ENCODE measurements around the gene THSD8.

THSD8 gene

DNA sequence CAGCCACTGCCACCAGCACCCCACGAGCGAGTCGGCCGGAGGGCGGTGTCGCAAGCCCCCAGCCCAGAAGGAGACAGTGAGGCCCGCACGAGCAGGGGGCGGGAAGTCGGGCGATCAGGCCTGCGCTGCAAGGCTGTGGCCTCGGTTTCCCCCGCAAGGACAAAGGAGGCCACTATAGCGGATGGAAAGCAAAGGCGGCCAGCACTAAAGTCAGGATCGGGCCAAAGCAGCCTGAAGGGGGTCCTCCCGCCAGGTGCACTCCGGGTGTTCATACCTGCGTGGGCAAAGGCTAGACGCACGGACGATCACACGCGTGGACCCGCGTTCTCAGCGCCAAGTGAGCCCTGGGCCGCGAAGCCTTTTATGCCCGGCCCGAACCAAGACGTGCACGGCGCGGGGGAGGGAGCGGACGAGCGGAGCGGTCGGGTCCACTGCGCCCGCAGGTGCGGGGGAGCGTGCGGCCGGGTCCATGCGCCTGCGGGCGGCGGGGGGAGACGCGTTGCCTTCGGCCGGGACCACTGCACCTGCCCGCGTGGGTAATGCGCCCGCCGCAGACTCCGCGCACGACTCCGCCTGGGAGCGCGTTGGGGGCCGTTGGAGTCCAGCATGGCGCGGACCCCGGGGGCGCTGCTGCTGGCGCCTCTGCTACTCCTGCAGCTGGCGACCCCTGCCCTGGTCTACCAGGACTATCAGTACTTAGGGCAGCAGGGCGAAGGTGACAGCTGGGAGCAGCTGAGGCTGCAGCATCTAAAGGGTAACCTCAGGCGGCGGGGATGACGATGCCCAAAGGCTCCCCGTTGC lies at the start of gene THSD8, which contains the start of gene PRDX2:
Gene THSD8 (plus strand): TSS at position 604 of the 801 bp plus-strand sequence. CDS start 3 bp downstream, at position 607.
Gene PRDX2 (minus strand): TSS at position 335 of the 801 bp plus-strand sequence. CDS start 539 bp downstream, outside the sequence.
- DNase-seq: peak; percentile 90

DNA sequence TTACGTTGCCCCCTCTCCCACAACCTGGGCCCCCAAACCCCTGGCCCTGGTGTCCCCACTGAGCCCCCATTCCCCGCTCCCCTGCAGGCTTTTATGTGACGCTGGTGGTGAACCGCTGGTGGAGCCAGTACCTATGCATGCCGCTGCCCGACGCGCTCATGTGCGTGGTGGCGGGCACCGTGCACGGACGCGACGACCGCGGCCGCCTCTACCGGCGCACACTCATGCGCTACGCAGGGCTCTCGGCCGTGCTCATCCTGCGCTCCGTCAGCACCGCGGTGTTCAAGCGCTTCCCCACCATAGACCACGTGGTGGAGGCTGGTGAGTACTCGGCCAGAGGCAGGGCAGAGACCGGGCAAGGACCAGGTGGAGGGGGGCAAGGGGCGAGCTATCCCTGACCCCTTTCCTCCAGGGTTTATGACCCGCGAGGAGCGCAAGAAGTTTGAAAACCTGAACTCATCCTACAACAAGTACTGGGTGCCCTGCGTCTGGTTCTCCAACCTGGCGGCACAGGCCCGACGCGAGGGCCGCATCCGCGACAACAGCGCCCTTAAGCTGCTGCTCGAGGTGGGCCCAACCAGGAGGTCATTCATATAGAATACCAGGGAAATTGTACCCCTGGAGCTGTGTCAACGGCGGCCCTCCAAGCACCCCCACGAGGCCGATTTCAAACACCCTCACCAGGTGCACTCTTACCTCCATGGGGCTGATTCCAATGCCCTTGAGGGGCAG lies 47.2 kb upstream of the THSD8 start:
- DNase-seq: no peak

DNA sequence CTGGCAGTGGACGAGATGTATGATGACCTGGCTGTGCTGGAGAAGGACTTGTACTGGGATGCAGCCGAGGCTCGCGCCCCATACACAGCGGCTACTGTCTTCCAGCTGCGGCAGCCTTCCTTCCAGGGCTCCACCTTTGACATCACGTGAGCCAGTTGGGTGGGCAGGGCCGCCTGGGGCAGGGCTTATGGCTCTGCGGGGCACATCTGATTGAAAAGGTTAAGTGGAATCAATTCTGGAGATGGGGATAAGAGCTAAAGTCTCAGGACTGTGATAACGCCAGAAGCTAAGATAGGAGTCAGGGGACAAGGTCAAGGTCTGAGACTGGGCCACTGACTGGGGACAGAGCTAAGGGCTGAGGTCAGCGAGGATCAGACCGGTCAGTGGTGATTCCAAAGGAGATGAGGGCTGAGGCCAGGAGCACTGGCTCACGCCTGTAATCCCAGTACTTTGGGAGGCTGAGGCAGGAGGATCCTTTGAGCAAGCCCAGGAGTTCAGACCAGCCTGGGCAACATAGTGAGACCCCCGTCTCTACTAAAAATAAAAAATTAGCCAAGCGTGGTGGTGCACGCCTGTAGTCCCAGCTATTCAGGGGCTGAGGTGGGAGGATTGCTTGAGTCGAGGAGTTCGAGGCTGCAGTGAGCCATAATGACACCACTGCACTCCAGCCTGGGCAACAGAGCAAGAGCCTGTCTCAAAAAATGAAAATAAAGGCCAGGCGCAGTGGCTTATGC lies 45.6 kb upstream of the THSD8 start:
- DNase-seq: no peak

DNA sequence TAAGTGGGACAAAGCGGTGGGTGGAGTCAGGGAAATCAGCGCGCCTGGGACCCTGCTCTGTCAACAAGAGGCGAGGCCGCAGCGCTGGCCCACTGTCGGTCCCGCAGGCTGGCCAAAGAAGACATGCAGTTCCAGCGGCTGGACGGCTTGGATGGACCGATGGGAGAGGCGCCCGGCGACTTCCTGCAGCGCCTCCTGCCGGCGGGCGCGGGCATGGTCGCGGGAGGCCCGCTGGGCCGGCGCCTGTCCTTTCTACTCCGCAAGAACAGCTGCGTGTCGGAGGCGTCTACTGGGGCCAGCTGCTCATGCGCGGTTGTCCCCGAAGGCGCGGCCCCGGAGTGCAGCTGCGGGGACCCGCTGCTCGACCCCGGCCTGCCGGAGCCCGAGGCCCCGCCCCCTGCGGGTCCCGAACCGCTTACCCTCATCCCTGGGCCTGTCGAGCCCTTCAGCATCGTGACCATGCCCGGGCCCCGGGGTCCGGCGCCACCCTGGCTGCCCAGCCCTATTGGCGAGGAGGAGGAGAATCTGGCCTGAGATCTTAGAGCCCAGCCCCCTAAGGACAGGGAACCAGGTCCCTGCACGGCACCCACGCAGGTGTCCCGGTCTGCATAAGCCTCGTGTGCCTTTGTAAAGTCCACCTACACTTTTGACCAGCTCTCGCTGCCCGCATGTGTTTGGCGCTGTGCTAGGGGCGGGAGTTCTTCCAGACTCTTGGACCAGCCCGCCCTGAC lies 44.2 kb upstream of the THSD8 start:
- DNase-seq: peak; percentile 83

DNA sequence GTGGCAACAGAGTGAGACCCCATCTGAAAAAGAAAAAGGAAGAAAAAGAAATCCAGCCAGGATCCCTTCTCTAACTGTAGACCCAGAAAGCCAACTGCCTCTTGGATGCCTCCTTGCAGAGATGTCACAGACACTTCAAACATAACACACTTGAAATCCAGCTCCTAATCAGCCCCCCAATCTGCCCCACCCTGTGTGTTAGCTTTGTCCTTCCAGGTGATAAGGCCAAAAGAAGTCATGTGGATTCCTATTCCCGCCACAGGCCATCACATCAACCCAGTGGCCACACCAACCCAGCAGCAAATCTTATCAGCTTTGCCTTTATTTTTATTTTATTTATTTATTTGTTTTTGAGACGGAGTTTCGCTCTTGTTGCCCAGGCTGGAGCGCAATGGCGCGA lies 42.2 kb upstream of the THSD8 start:
- no peak for DNase-seq

DNA sequence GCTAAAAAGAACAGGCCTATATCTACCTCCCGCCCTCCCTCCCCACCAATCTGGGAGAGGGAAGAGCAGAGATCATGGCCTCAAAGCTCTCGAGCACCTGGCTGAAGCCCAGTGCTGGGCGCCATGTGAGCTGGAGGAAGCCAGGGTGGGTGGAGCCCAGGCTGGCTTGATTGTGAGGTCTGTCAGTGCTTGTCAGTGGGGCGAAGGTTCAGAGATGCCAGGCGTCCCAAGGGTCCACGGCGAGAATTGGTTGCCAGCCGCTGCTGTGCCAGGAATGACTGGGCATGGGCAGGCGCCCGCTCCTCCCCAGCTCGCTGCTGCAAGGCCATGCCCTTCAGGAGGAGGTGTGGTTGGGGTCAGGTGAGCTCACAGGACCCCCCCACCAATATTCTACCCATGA lies 38.8 kb upstream of the THSD8 start:
- DNase-seq: no peak

DNA sequence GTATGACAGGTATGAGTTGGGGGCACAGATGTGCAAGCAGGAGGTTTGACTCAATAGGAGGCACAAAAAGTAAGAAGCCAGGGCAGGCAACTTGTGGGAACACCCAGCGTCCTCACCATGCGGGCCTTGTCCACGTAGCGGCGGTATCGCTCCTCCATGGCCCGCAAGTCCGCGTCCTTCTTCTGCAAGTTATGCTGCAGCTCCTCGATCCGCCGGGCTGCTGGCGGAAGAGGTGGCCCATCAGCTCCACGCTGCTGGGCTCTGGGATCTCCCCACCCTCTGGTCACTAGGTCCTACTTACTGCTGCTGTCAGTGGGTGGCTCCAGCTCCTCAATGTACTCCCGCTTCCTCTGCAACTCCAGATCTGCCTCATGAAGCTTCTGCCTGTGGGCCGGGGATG lies 37.2 kb upstream of the THSD8 start:
- DNase-seq: no peak

DNA sequence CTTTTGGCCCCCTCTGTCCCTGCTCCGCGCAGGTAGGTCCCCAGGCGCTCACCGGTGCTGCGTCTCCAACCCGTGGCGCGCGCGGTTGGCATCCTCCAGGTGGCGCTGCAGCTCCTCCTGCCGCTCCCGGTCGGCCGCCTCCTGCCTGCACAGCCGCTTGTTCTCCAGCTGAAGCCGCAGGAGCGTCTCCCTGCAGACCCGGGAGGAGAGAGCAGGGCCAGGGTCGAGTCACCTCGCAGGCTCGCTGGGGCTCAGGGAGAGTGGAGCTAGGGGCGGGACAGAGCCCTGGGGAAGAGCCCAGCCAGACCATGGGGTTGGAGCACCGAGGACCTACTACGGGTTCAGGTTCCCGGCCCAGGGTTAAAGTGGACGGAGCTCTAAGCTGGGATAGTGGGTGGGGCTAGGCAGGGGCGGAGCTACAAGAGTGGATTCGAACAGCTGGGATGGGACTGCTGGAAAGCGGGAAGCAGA lies 35.8 kb upstream of the THSD8 start:
- peak; percentile 89 for DNase-seq

DNA sequence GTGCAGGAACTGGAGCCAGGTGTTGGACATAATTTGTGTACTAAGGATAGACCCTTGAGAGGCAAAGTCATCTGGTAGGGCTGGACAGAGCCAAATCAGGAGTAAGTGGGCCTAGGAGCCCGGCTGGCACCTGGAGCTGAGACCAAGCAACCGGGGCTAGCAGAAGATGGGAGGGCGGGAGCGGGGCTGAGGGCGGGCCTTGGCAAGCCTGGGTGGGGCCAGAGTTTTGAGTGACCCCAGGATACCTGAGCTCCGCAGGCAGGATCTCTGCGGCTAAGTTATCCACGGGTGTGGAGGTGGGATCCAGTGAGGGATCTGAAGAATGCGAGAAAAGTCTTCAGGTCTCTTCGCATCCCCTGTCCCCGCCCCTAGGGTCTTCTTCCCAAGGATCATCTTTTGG lies 34.7 kb upstream of the THSD8 start:
- DNase-seq: no peak

DNA sequence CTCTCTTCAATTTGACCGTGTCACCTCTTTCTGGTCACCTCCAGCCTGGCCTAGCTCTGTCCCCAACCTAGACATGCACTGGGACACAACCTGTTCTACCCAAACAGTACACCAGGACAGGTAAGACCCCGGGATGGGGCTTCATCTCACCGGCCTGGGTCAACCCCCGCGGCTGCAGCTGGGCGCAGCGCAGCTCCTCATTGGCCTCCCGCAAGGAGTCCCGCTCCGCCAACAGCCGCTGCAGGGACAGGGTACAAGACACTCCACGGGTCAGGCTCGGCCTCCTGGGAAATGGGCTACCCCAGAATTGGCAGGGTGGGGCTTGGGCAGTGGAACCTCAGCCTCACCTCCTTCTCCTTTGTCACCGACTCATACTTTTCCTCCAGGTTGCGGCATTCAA lies 34.2 kb upstream of the THSD8 start:
- no peak for DNase-seq

DNA sequence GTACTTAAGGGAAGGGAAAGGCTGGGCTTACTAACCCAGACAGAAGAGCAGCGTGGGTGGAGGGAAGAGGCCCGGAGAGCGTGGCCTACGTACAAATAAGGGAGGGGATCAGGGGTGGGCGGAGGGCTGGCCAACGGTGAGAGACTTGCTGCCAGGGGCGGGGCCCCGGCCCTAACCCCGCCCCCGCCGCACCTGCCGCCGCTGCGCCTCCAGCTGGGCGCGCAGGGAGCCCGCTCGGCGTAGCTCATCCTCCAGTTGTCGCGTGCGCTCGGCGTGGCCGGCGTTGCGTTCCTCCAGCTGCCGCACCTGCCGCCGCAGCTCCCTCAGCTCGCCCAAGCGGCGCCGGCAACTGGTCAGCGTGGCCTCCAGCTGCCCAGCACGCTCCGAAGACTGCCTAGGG lies 32.2 kb upstream of the THSD8 start:
- DNase-seq: peak; percentile 55

DNA sequence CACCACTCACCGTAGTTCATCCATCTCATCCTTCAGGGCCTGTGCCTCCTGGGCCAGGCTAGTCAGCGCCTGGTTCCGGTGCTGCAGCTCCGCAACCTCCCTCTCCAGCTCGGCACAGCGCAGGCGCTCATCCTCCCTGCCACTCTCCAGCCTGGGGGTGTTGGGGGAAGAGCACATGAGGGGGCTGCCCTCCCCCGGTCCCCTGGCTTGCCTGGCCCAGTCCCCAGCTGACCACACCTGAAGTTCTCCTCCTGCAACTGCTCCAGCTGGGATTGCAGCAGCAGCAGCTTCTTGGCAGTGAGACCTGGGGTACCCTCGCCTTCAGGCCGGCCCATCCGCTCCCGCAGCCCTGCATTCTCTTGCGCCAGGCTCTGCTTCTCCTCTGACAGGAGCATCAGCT lies 30.9 kb upstream of the THSD8 start:
- no peak for DNase-seq

DNA sequence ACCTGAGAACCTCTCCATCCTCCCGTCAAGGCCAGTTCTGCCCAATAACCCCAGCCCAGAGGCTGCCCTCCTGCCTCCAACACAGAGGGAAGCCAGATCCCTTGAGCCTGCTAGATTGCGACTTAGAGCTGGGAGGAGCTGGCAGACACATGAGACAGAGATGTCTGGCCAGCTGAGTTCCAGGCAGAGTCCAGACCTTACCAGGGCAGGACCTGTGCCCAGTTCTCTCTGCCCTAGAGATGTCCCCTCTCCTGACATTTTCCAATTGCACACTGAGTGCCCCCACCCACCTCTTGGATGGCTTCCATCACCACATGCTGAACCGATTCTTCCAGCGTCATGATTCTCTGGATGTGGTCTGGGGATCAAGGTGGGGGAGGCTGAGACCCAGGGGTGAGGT lies 29.5 kb upstream of the THSD8 start:
- no peak for DNase-seq

DNA sequence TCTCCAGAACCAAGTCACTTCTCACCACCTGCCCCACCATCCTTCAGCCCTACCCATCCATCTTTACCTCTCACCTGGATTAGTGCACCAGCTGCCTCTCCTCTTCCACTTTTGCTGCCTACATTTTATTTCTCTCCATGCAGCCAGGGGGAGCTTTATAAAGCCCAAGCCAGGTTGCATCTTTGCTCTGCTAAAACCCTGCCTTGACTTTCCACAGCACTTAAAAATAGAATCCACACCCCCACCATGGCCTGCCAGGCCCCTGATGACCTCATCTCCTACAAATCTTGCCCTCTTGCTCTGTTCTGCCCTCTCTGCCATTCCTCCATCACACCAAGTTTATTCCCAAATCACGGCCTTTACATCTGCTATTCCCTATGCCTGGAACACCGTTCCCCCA lies 28.3 kb upstream of the THSD8 start:
- no peak for DNase-seq

DNA sequence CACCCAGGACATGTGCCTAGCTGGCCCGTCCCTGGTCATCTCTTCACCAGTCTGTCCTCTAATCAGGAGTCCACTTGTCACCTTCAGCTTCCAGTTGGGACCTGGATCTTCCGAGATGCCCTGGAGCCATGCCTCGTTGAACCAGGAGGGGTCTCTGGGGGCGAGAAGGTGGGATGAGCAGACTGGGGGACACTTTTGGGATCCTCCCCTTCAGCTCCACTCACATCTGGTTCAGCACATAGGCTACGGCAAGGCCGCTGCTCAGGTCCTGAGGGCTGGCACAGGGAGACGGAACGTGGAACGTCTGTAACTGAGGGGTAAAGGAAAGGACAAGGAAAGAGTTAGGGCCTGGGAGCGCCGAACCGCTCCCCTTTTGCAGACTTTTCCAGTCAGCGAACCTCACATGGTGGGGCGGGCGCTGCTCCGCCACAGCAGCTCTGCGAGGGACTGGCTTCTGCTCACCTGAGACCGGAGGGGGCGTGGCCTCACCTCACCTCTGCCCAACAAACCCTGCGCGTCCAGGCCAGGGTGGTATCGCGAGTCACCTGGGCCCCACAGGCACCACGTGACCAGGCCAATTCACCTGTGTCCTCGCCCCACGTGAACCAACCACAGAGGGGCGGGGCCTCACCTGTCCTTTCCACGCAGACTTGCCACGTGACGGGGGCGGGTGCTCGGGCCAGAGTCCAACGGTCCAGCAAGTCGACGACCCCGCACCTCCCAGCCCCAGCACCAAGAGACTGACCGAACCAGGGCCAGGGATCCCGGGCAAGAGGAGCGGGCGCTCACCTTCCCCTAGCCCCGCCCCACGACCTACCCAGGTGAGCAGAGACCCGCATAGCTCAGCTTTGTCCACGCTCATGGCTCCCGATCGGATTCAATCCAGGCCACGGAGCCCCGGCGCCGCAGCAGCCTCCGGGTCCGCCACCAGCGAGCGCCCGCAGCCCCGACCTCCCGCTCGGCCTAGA lies 27.0 kb upstream of the THSD8 start, which contains the start of gene HOOK2:
Gene HOOK2 (minus strand): TSS at position 965 of the 968 bp plus-strand sequence. CDS start 103 bp downstream, at position 862.
- no peak for DNase-seq

DNA sequence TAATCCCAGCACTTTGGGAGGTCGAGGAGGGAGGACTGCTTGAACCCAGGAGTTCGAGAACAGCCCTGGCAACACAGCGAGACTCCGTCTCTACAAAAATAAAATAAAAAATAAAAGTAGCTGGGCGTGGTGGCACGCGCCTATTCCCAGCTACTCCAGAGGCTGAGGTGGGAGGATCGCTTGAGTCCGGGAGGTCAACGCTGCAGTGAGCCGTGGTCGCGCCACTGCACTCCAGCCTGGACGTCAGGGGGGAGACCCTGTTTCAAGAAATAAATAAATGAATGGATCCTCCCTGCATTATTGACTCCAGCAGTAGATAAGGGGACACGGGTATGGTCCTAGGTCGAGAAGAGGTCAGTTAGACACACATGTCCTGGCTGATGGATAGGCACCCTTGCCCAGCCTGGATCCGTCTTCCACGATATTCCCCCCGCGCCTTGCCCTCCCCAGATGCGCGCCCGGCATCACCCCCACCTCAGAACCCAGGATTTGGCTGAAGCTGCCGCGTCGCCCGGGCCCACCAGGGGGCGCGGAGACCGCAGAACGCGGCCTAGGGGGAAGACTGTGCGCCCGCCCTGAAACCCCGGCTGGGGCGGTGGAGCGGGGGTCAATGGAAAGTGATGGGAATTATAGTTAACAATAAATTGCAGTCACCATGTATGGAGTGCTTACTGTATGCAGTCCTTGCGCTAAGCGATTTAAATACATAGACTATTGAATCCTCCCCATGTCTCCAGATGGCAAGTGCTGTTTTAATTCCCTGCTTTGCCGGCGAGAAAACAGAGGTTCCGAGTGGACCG lies 24.5 kb upstream of the THSD8 start:
- DNase-seq: peak; percentile 88

DNA sequence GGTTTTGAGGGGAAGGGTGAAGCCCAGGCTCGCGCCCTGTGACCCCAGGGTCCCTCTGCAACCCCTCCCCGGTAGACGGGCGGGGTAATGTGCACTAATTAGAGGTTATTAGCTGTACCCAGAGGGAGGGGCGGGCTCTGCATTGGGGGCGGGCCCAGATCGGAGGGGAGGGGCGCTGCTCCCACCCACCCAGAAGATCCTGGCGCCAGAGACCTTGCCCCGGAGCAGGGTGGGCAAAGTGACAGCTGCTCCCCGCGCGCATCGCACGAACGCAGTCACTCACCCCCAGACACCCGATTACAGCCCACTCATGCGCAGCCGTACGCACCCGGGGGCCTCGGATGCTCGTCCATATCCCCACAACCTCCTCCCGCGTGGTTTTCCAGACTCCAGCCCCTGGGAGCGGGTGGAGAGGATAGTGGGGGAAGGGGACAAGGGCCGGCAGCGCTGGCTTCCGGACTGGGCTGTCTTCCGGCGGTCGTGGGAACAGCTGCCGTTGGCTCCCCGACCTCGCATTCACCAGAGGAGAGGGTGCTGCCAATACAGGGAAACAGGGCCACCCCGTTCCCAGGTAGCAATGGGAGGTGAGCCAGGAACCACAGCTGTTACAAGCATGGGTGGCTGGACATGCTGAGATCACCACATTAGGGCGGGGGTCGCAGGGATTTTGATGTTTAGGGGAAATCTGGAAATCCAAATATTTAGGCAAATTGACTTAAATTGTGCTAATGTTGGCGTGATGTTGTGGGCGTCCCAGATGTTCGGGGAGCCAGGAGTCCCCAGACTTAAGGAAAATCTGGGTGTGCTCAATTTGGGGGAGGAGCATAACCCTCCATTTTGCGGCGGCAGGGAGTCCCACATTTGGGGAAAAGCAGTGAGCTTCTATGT lies 23.6 kb upstream of the THSD8 start:
- DNase-seq: no peak

DNA sequence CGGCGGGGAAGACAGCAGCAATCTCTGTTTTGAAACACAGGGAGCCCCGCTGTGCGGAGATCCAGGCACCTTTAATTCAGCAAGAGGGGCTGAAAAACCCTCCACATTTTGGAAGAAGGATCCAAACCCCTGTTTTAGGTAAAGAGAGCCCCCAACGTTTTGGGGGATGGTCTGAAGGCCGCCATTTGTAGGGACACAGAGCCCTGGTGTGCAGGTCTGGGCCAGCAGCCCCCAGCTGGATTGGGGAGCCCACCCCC lies 23.0 kb upstream of the THSD8 start:
- no peak for DNase-seq

DNA sequence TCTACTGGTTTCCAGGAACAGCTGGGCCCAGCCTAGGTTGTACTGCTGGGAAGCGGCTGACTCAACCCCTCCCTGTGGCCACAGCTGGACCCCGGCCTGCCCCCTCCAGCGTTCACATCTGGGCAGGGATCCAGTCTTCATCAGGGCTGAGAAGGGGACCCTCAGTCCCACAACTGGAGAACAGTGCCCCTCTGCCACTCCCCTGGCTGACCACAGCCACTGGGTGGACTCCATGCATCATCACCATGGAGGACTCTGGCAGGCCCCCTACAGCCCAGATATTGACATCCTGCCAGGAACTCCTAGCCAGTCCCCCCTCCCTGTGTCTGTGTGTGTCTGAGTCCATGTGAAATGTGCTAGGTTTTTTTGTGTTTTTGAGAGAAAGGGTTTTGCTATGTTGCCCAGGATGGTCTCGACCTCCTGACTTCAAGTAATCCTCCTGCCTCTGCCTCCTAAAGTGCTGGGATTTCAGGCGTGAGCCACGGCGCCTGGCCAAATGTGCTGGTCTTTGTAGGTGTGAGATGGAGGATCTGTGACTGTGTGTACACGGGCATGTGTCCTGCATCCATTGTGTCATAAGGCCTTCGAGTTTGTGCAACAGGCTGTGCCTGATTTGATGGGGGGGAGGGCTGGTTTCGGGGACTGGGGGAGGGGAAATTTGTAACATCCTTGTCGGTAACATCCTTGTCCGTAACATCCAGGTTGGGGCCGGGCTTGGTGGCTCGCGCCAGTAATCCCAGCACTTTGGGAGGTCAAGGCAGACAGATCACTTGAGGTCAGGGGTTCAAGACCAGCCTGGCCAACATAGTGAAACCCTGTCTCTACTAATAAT lies 22.5 kb upstream of the THSD8 start:
- no peak for DNase-seq
